Cerebellar nuclear complex (tissue), 1 donor: ENCODE results near the gene OR2T4.

Experiments used
- DNase-seq, 2 experiments: peaks; one replicate each; lab custom pipeline; 2025; lab: John Stamatoyannopoulos, UW

Gene OR2T4

DNA sequence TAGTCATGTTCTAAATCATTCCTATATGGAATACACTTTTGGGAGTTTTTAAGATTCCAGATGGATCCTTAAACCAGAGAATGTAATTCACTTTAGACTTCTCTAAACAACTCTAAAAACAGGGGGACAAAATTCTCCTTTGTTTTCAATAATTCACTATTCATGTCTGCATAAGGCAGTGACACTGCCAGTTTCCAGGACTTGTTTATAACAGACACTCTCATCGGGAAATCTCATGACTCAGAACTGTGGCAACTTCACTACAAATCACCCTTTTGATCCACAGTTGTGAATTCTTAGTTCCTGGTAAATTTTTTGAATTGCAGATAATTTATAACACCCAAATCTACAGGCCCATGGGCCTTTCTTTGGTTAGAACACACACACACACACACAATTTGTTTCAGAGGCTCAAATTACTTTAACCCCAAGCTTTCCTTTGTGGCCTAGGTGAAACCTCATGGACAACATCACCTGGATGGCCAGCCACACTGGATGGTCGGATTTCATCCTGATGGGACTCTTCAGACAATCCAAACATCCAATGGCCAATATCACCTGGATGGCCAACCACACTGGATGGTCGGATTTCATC, at the start of gene OR2T4:
Gene OR2T4, plus strand, starts transcription at position 545 of the 595 bp plus-strand sequence. Its CDS starts 0 bp downstream, at position 545.
- DNase-seq: no peak

DNA sequence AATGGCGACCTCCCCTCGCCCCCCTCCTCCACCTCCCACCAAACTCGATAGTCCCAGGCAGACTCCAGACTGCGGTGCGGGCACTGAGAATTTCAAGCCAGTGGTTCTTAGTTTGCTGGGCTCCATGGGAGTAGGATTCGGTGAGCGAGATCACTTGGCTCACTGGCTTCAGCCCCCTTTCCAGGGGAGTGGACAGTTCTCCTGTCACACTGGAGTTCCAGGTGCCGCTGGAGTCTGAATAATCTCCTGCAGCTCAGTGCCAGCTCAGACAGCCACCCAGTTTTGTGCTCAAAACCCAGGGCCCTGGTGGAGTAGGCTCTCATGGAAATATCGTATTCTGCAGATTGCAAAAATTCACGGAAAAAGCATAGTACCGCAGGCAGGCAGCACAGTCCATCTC, 44.7 kb upstream of the OR2T4 start:
- DNase-seq: no peak

- no peak for DNase-seq
Observed at GRCh38 chr1:248324468-248324867, 37.0 kb upstream of the OR2T4 start, which contains the start of gene OR2M7. Gene OR2M7, minus strand, starts transcription at chr1:248324568. Its CDS starts 0 bp downstream, at chr1:248324568.

GRCh38 chr1:248343451-248343850, 18.0 kb upstream of the OR2T4 start:
- DNase-seq: no peak

- no peak for DNase-seq
Observed at GRCh38 chr1:248348475-248348874, 13.0 kb upstream of the OR2T4 start, which contains the start of gene OR14C36. Gene OR14C36, plus strand, starts transcription at chr1:248348775. Its CDS starts 0 bp downstream, at chr1:248348775.

DNA sequence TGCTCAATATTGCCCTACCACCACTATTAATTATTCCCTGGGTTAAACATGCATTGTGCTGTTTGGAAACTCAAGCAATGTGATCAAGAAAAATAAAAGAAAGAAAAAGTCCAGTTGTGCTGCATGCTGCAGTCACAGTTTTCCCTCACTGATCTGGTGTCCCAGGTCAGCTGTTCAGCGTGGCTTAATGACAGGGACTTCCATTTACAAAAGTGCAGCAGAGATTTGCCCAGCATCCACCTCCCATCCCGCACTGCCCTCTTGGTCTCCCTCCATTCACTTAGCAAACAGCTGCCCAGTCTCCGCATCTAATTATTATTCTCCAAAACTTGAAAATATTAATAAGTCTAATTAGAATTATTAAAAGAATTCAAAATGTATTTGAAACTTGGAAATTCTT, 2.0 kb upstream of the OR2T4 start:
- no peak for DNase-seq

GRCh38 chr1:248366609-248367008, 5.1 kb downstream of the OR2T4 start:
- no peak for DNase-seq

- DNase-seq: no peak
Observed at GRCh38 chr1:248372394-248372793, 10.9 kb downstream of the OR2T4 start.

DNA sequence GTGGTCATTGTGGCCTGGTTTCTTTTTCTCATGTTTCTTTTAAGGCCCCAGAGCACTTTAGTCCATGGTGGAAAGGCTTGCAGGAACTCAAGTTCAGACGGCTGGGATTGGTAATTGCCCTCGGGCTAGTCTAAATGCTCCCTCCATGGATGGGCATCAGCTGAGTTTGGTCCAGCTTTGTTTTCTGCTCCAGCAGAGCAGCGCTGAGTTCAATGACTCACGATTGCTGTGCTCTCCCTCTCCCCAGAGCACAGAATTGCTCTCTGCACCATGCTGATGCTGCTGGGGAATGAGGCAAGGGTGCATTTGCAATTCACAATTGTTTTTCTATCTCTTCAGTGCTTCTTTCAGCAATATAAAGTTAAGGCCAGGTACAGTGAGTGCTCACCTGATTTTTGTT, 12.3 kb downstream of the OR2T4 start:
- no peak for DNase-seq

DNA sequence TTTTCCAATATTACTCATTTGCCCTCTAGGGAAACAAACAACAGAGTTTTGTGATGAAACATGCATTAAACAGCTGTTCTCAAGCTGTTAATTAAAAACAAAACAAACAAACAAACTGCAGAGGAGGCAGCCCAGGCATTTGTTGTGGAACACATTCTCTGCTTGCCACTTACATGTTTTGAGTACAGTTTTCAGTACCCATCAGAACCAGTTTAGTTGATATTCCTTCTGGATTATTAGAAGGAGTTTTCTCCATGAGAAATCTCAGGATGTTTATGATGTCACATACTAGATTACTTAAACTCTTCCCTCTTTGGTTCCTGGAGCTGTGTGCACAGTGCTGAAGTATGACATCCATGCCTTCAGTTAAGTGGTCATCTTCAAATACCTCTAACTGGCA, 14.0 kb downstream of the OR2T4 start, which contains the start of gene OR2T6:
Gene OR2T6, plus strand, starts transcription at position 301 of the 400 bp plus-strand sequence. CDS start 11,863 bp downstream, outside the sequence.
- DNase-seq: no peak

- DNase-seq: no peak
Observed at GRCh38 chr1:248376916-248377315, 15.5 kb downstream of the OR2T4 start.

- no peak for DNase-seq
Observed at GRCh38 chr1:248380854-248381253, 19.4 kb downstream of the OR2T4 start.

GRCh38 chr1:248388426-248388825, 27.0 kb downstream of the OR2T4 start:
- no peak for DNase-seq

DNA sequence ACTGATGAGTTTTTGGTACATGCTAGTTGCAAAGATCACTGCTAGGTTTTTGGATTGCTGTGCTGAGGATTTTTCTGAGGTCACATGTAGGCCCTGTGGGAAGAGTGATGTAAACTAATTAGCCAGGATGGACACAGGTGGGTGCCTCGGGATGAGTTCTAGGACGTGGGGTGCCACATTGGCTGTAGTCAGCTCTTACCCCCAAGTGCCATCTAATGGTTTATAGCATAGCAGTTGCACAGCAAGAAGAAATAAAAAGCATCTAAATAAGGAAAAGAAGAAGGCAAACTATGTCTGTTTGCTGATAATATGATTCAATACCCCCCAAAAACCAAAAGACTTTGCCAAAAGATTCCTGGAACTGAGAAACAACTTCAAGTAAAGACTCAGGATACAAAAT, 31.6 kb downstream of the OR2T4 start:
- no peak for DNase-seq

- DNase-seq: no peak
Observed at GRCh38 chr1:248402748-248403147, 41.3 kb downstream of the OR2T4 start, which contains the start of gene OR2T1. Gene OR2T1, plus strand, starts transcription at chr1:248403048. Its CDS starts 3,100 bp downstream, at chr1:248406148.

- no peak for DNase-seq
Observed at GRCh38 chr1:248404024-248404423, 42.6 kb downstream of the OR2T4 start.

DNA sequence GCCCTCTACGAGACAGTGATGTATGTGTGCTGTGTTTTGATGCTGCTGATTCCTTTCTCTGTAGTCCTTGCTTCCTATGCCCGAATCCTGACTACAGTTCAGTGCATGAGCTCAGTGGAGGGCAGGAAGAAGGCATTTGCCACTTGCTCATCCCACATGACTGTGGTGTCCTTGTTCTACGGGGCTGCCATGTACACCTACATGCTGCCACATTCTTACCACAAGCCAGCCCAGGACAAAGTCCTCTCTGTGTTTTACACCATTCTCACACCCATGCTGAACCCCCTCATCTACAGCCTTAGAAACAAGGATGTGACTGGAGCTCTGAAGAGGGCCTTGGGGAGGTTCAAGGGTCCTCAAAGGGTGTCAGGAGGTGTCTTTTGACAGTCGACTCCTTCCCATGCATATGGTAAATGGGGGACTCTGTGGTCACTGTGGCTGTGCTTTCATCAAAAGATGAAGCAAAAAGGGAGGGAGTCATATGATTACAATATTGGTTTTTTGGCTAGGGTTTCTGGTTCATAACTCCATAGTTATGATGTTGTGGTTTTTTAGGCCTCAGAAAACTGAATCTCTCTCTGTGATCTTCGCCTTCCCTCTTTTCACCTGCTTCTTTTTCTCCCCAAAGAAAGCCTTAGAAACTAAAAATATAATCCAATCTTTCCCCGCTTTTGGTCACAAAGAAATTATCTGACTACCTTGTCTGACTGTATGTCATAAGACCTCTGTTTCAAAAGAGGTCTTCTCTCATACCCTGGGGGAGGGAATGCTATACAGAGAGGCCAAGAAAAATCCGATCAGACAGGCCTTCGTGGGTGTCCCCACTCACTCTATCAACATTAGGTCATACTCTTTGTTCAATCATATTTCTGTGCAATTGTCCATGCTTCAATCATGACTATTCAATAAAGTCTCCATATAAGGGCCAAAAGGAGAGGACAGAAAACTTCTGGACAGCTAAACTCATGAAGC, 45.5 kb downstream of the OR2T4 start:
- DNase-seq: no peak
